GM23338 (cell line): ENCODE results near the gene CAMTA1.

Source experiments
- CREB1 ChIP-seq: fragments of 250-450 bp; sonication (Bioruptor Pico); IDR thresholded peaks from 2 replicates; pipeline ENCODE4 v1.5.0; 2020; ENCODE audit warnings: low read depth, mild to moderate bottlenecking, moderate library complexity
- CTCF ChIP-seq, 2 experiments: fragments of 200-600 bp in 1 of 2; sonication (generic) in 1 of 2; conservative IDR thresholded peaks; 2 replicates each; pipeline versions ENCODE4 v1.5.1 to v1.6.1; 2016 to 2017; ENCODE audit warnings: antibody characterized with exemption in 2 of 2, low read depth in 2 of 2, mild to moderate bottlenecking in 2 of 2, moderate library complexity in 1 of 2
- ETS1 ChIP-seq: IDR thresholded peaks from 2 replicates; pipeline ENCODE4 v1.6.1; 2016; ENCODE audit warnings: antibody characterized with exemption
- EZH2 ChIP-seq: fragments of 200-600 bp; sonication (generic); IDR thresholded peaks from one replicate; pipeline ENCODE4 v1.8.0; 2017; ENCODE audit warnings: antibody characterized with exemption, mild to moderate bottlenecking, low read depth; ENCODE audit not compliant: unreplicated experiment
- EZH2phosphoT487 ChIP-seq: fragments of 200-600 bp; sonication (generic); IDR thresholded peaks from one replicate; pipeline ENCODE4 v1.8.1; 2018; ENCODE audit warnings: antibody characterized with exemption; ENCODE audit not compliant: unreplicated experiment
- JUNB ChIP-seq: IDR thresholded peaks from one replicate; pipeline ENCODE4 v1.6.1; 2016; ENCODE audit warnings: antibody characterized with exemption; ENCODE audit not compliant: unreplicated experiment
- NANOG ChIP-seq: IDR thresholded peaks from 2 replicates; pipeline ENCODE4 v1.6.1; 2016; ENCODE audit warnings: antibody characterized with exemption, borderline replicate concordance
- POLR2AphosphoS5 ChIP-seq: IDR thresholded peaks from 2 replicates; pipeline ENCODE4 v1.6.1; 2016; ENCODE audit warnings: antibody characterized with exemption, low read depth
- REST ChIP-seq: IDR thresholded peaks from one replicate; pipeline ENCODE4 v1.6.1; 2018; ENCODE audit warnings: antibody characterized with exemption; ENCODE audit not compliant: unreplicated experiment
- STAT1 ChIP-seq: IDR thresholded peaks from one replicate; pipeline ENCODE4 v1.6.1; 2016; ENCODE audit warnings: antibody characterized with exemption; ENCODE audit not compliant: unreplicated experiment
- ZNF114 ChIP-seq: fragments of 250-450 bp; sonication (Bioruptor Pico); IDR thresholded peaks from 2 replicates; pipeline ENCODE4 v1.5.0; 2020; ENCODE audit warnings: mild to moderate bottlenecking, moderate library complexity
- ZNF331 ChIP-seq: fragments of 250-450 bp; sonication (Bioruptor Pico); IDR thresholded peaks from 2 replicates; pipeline ENCODE4 v1.5.0; 2020; ENCODE audit warnings: low read depth, mild to moderate bottlenecking, moderate library complexity
- ZNF462 ChIP-seq: fragments of 250-450 bp; sonication (Bioruptor Pico); IDR thresholded peaks from 2 replicates; pipeline ENCODE4 v1.5.0; 2020; ENCODE audit warnings: mild to moderate bottlenecking, moderate library complexity

- no peak for TF ChIP-seq CTCF (conservative IDR thresholded peaks at IDR 0.05; ENCODE audit: low read depth in 2 of 2)
- TF ChIP-seq ZNF114 (CRISPR knock-in tag) = no peak
- TF ChIP-seq POLR2AphosphoS5 = no peak
- TF ChIP-seq CREB1 (CRISPR knock-in tag) = no peak
- TF ChIP-seq EZH2 = no peak
- TF ChIP-seq JUNB = no peak
- no peak for TF ChIP-seq EZH2phosphoT487
- no peak for TF ChIP-seq REST
- no peak for TF ChIP-seq ZNF331 (CRISPR knock-in tag)
- TF ChIP-seq NANOG = no peak
- TF ChIP-seq ETS1 = no peak
- TF ChIP-seq STAT1 = no peak
- TF ChIP-seq ZNF462 (CRISPR knock-in tag) = no peak
These were observed 291.3 kb downstream of the CAMTA1 start for GRCh38 chr1:7076572-7076971.
